Thoracic aorta (tissue), 2 donors: ENCODE data around the gene ACTN1. TPM values are rescaled to one million over a fixed set of nuclear protein-coding genes. Genes with fewer than 3 reads are reported as not detected.

ENCODE experiments used
- ATAC-seq: fragments of 150-250 bp; one replicate; pipeline ENCODE4 v1.8.0; 2017; ENCODE audit warnings: low read depth; ENCODE audit not compliant: insufficient number of reproducible peaks, low FRiP score
- DNase-seq: peaks from one replicate; pipeline ENCODE4 v3.0.0-alpha.2; 2020; ENCODE audit warnings: low spot score
- H3K27ac ChIP-seq, 2 donors: fragments of 200-600 bp; sonication (generic); 1 replicate in 1 of 2; 2 replicates in 1 of 2; pipeline ENCODE4 v1.5.1; 2016; ENCODE audit warnings: mild to moderate bottlenecking in 2 of 2, moderate library complexity in 2 of 2
- H3K27me3 ChIP-seq: fragments of 200-600 bp; sonication (generic); replicated peaks from 2 replicates; pipeline ENCODE4 v1.6.0; 2016; ENCODE audit warnings: mild to moderate bottlenecking; ENCODE audit not compliant: insufficient read depth
- H3K36me3 ChIP-seq: fragments of 200-600 bp; sonication (generic); one replicate; pipeline ENCODE4 v1.5.1; 2016
- H3K4me1 ChIP-seq, 2 donors: fragments of 200-600 bp; sonication (generic); 1 replicate in 1 of 2; 2 replicates in 1 of 2; pipeline versions ENCODE4 v1.5.1 to v1.6.0; 2016; ENCODE audit warnings: low read depth in 2 of 2, mild to moderate bottlenecking in 1 of 2; ENCODE audit not compliant: control insufficient read depth in 1 of 2
- H3K4me3 ChIP-seq: fragments of 200-600 bp; sonication (generic); 2 replicates; pipeline ENCODE4 v1.5.1; 2016; ENCODE audit warnings: mild to moderate bottlenecking
- H3K9me3 ChIP-seq: fragments of 200-600 bp; sonication (generic); 2 replicates; pipeline ENCODE4 v1.5.1; 2016
- total RNA-seq, 2 donors: library from RNA; depleted of rRNA; stranded (reverse); fragments of >200 nt; gene quantifications; one replicate each; pipeline versions ENCODE4 v1.1.0 to v1.2.3, GENCODE V29; 2016
- TF ChIP-seq, protein P1 (sequence below): fragments of 200-600 bp; sonication (generic); IDR thresholded peaks from one replicate; pipeline ENCODE4 v1.5.1; 2019; ENCODE audit warnings: antibody characterized with exemption

Gene ACTN1
- total RNA-seq, 2 donors from 2014 or later, result 1,201 to 1,291 TPM

DNA sequence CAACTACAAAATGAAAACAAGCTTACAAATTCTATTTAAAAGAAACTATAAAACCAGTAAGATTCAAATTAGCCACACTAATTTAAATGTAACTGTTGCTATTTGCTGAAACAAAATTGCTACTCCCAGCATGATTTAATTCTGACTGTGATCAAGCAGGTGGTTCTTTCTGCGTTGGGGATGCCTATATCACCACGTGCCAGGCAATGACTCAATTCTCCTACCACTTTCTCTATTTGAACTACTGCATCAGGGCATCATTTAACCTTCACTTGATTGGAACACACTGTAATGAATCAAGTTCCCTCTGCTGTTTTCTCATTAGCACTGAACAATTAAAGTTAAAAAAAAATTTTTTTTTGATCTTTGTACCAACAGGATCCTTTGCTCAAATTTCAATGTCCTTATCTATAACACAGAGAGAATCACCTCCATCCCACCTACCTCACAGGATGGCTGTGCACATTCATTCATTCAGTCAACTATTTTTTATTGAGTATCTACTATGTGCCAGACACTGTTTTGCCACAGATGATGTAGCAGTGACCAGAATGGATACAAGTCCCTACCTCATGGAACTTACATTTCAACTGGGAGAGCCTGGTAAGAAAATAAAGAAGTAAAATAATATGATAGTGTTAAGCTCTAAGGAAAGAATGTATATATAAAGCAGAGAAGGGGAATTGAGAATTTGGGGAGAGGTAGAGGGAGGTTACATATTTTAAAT lies 8.0 kb upstream of the ACTN1 start:
- Histone ChIP-seq H3K4me3 (no peak overlapping the region), H3K4me1 (peaks cover 6 to 16% of the 10 kb centered on the region in 2 donors), H3K9me3 (no peaks in the 10 kb centered on the region), H3K27me3 (no peaks in the 10 kb centered on the region), H3K36me3 (no peaks in the 10 kb centered on the region), H3K27ac (no peak overlapping the region)
- no peak for ATAC-seq
- DNase-seq, result no peak
- TF ChIP-seq, protein P1, sequence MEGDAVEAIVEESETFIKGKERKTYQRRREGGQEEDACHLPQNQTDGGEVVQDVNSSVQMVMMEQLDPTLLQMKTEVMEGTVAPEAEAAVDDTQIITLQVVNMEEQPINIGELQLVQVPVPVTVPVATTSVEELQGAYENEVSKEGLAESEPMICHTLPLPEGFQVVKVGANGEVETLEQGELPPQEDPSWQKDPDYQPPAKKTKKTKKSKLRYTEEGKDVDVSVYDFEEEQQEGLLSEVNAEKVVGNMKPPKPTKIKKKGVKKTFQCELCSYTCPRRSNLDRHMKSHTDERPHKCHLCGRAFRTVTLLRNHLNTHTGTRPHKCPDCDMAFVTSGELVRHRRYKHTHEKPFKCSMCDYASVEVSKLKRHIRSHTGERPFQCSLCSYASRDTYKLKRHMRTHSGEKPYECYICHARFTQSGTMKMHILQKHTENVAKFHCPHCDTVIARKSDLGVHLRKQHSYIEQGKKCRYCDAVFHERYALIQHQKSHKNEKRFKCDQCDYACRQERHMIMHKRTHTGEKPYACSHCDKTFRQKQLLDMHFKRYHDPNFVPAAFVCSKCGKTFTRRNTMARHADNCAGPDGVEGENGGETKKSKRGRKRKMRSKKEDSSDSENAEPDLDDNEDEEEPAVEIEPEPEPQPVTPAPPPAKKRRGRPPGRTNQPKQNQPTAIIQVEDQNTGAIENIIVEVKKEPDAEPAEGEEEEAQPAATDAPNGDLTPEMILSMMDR, result no peak

DNA sequence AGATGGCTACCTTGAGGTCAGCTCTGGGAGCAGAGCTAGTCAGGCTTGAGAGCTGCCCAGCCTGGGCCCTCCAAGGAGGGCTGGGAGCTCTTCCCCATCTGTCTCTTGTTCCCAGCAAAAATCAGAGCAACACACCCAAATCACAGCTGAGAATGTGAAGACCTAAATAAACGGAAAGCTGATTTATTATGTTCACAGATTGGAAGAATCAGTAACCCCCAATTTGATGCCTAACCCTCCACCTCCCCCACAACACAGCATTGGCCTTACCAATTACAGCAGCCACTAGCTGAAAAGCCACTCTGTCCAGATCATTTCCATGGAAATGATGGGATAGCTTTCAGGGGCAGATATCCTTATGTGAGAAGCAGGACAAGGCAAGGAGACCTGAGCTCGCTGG lies 7.1 kb upstream of the ACTN1 start:
- no peak for DNase-seq
- no peak overlapping the region for H3K27ac ChIP-seq
- ATAC-seq, result no peak

DNA sequence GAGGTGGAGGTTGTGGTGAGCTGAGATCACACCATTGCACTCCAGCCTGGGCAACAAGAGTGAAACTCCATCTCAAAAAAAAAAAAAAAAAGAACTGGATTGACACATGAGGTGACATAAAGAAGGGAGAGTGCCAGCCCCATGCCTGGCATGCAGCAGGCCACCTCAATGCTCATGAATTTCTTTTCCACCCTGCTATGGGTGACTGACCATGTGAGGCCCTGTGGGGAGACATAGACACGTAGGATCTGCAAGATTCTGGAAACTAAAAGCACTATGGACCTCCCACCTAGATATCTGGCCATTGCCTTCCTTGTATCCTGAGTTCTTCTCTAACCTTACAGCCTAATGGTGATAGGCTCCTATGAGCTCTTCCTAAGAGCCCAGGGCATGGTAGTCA lies 5.6 kb upstream of the ACTN1 start:
- TF ChIP-seq, protein P1, result no peak
- ATAC-seq, result no peak
- H3K36me3 ChIP-seq, result no peaks in the 10 kb centered on the region

More for the DNA sequence above, 7.1 kb upstream of the ACTN1 start:
- Histone ChIP-seq H3K36me3 (no peaks in the 10 kb centered on the region), H3K4me1 (peaks cover 9 to 25% of the 10 kb centered on the region in 2 donors), H3K9me3 (no peaks in the 10 kb centered on the region), H3K4me3 (no peak overlapping the region), H3K27me3 (no peaks in the 10 kb centered on the region)
- TF ChIP-seq, protein P1, result no peak

DNA sequence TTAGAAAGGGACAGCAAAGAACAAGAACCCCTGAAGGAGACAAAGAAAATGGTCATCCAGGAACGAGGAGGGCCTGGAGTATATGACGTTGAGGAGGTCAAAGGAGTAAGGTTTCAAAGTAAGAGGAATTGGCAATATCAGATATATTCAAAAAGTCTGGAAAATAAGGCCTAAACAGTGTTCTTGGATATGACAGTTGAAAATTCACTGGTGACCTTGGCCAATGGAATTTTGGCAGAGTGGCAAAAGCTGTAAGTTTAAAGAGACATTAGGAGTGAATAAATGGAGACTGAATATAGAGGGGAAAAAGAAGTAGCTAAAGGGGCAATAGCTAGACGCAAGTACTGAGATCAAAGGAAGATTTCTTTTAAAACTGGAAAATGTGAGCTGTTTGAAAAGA lies 4.1 kb upstream of the ACTN1 start:
- Histone ChIP-seq H3K4me3 (no peak overlapping the region), H3K27me3 (no peaks in the 10 kb centered on the region), H3K9me3 (no peaks in the 10 kb centered on the region), H3K27ac (peak overlapping the region; percentile 98 to 100), H3K4me1 (peaks cover 12 to 39% of the 10 kb centered on the region in 2 donors), H3K36me3 (no peaks in the 10 kb centered on the region)
- TF ChIP-seq, protein P1, result no peak
- DNase-seq (no peak), ATAC-seq (no peak)

More for the DNA sequence above, 5.6 kb upstream of the ACTN1 start:
- Histone ChIP-seq H3K27ac (no peak overlapping the region), H3K27me3 (no peaks in the 10 kb centered on the region), H3K4me1 (peaks cover 12 to 39% of the 10 kb centered on the region in 2 donors), H3K4me3 (no peak overlapping the region), H3K9me3 (no peaks in the 10 kb centered on the region)
- no peak for DNase-seq

DNA sequence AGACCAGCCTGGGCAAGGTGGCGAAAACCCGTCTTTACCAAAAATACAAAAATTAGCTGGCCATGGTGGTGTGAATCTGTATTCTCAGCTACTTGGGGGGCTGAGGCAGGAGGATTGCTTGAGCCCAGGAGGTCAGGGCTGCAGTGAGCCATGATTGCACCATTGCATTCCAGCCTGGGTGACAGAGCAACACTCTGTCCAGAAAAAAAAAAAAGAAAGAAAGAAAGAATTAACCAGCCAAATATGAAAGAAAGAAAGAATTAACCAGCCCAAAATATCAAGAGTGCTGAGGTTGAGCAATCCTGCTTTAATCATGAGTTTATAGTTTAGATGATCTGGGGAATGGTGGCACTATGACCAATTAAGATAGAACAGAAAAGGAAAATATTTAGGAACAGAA lies 3.5 kb upstream of the ACTN1 start:
- TF ChIP-seq, protein P1, result no peak
- Histone ChIP-seq H3K9me3 (no peaks in the 10 kb centered on the region), H3K4me3 (no peak overlapping the region), H3K36me3 (no peaks in the 10 kb centered on the region), H3K27ac (peak overlapping the region; percentile 98 to 100), H3K27me3 (no peaks in the 10 kb centered on the region), H3K4me1 (peaks cover 12 to 39% of the 10 kb centered on the region in 2 donors)
- DNase-seq (no peak), ATAC-seq (no peak)
